GM18858 (cell line): Measurements from ENCODE around the gene NEK11.

Experiments used
- ATAC-seq: cut with Tn5 transposase; IDR thresholded peaks from one replicate; pipeline ENCODE4 v1.9.1; 2021; ENCODE audit not compliant: unreplicated experiment

NEK11 gene

DNA sequence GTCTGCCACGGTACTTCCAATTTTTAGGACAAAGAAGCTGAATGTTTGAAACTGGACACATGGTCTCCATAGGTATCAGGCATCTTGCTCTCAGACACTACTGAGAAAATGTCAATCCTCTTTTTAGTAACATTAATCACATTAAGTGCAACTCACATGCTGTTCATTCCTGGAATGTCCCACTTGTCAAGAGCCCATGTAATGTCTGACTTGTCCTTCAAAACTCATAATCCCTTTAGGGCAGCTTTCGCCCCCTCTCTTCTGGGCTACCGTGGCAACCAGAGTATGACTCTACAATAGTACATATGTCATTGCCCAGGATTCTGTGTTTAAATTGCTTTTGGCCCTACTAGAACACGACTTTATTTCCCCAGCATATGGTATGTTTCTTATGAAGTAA lies 367.2 kb downstream of the NEK11 start:
- ATAC-seq: no peak

DNA sequence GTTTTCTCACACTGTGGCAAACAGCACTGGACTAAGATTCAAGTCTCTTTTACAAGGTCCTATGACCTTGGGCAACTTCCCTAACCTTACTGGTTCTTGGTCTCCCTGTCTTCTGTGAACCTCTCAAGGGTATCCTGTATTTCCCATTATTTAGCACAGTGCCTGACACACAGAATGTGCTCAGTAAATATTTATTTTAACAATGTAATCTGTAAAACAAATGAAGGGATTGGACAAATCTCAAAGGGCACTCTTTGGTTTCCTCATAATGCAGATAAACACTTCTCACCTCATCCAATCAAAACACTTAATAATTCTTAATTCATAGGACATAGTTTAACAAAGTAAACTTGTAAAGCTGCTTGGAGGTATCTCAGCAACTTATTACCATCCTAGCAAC lies 367.7 kb downstream of the NEK11 start:
- ATAC-seq: no peak

DNA sequence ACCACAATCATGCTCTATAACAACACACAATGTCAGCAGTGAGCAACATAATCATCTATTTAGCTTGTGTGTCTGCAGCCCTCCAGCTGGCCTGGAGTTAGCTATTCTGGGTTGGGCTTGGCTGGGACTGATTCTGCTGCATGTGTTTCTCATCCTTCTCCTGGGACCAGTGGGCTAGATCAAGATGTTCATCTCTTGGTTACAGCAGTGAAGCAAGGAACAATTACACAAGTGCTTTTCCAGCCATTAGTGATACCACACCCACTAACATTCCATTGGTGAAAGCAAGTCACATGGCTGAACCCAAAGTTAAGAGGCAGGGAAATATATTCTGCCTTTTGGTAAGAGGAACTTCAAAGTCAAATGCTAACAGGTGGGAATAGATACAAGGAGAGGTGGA lies 369.5 kb downstream of the NEK11 start:
- ATAC-seq: no peak

DNA sequence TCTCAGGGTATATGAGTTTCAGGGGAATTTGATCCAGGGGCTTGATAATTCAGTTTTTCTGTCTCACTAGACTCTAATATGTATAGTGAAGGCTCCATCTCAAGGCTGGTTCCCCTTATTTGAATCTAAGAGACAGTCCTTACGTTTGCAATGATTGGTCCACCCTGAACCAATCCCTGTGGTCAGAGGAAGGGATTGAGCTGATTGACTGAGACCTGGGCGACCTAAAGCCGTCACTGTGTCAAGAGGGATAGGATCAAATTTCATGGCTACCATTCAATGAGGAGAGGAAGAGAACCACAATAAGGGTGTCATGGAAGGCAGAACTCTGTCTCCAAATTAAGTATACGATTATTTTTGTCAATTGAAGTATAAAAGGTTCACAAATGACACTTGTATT lies 371.2 kb downstream of the NEK11 start:
- ATAC-seq: no peak
